NCI-H526 treated with DMSO at 0.1 percent for 48 hours (cell line): Measurements from ENCODE around the gene CNTN1.
"Not testable (repeated sequence)": the region's sequence is repeated elsewhere in the genome, so short reads cannot be mapped to it uniquely, and the experiment has no call there.

Source experiments
- DNase-seq: peaks from one replicate; lab custom pipeline; 2025; lab: John Stamatoyannopoulos, UW

CNTN1 gene

GRCh38 chr12:41034686-41035085 lies 342.4 kb downstream of the CNTN1 start:
- no peak for DNase-seq

DNA sequence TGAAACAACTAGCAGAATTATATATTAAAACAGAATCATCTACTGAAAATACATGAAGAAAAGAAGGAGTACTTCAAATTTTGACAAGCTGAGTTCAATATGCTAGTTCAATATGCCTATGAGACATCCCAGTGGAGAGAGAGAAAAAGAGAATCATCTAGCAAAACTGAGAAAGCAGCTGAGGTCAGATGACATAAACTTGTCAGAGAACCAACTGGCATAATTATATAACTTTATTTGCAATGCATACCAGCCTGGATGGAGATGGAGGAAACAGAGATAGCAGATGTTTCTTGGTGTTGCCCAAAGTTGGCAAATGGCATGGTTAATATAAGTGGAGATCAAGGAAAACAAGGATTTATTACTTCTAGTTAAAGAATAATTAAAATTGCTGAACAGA lies 347.2 kb downstream of the CNTN1 start:
- DNase-seq = no peak

DNA sequence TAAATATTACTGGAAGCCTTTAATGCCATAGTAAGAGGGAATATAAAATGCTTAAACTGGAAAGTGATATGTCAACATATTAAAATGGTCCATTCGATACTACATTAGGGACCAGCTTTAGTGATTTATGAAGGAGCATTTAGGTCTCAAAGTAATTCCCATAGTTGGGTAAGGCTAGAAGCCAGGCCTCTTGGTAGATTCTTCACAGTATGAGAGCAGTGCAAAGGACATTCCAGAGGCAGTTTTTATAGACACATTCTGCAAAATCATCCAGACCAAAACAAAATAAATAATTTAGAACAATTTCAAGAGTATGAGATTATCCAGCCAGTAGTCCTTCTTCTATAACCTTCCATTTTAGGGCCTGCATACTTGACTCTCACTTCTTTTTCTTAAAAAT lies 353.3 kb downstream of the CNTN1 start:
- DNase-seq = no peak

- DNase-seq = no peak
Measured at GRCh38 chr12:41049033-41049432, 356.8 kb downstream of the CNTN1 start.

DNA sequence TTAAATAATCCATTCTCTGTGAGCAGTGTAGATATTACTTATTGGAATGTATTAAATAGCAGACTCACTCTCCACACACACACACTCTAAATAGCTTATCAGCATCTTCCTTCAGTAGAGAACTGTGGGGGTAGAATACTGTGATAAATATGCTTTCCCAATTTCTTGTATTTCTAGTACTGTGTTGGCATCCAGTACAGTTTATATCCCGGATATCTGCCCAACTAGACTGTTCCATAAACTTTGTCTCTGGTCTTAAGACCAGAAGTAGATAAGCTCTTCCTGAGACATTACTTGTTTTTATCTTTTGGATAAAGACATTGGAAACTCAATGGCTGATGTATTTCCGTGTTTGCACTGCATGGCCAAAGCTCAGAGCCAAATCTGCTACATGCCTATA lies 359.7 kb downstream of the CNTN1 start:
- DNase-seq = no peak

GRCh38 chr12:41052441-41052840 lies 360.2 kb downstream of the CNTN1 start:
- DNase-seq = no peak

- no peak for DNase-seq
Measured at GRCh38 chr12:41053046-41053445, 360.8 kb downstream of the CNTN1 start.

DNA sequence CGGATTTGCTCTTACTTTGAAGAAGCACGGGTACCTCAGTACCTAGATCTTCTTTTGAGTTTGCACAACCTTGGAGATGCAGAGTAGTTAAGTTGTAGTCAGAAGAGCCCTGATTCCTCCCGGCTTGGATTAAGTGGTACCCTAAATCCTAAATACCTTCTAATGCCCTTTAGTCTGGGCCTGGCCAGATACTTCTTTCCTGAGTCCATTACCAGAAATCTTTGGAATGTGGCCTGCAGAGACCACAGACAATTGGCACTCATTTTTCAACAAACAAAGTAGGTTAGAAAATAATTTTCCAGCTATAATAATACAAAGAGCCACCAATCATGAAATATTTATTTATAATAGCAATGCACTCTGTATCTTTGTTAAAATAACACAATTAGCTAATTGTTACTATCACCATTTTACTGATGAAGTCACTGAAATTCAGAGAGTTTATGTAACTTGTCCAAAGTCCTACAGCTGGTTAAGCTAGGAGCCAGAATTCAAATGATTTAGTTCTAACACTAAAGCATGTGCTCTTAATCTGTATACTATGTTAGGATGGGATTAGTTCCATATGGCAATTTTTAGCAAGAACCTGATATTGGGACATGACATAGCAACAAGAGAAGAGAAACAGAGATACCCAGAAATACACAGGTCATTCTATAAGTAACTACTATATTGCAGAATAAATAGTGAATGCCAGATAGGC lies 363.8 kb downstream of the CNTN1 start:
- no peak for DNase-seq

DNA sequence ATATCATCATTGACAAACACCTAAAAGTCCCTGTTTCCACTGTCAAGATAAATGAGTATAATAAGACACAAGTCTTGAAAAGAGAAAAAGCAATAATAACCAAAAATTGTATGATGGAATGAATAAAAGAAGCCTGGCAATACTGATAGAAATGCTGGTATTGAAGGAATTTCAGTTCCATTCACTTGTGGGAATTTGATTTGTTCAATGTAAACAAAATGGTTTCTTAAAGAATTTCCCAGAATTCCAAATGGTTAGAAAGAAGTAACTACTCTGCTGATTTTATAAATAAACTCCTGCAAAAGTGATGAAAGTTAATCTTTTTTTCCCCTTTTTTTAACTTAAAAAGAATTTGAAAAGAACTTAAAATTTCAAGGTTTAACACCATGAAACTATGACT lies 366.0 kb downstream of the CNTN1 start:
- no peak for DNase-seq

DNA sequence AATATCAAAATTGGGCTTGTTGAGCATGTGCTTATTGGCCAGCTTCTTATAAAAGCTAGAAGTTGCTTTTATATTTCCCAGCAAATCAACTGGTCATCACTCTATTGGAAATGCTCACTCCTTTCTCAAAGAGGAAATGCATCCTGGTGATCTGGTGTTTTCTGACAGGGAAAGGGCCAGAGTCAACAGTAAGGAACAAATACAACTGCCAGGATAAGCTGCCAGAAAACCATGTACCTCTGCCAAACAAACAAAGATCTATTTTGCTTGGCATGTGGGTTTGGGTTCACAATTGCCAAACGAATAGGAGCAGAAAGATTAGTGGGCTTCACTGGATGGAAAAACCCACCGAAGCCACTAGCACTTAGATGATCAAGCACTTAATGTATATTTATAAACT lies 369.0 kb downstream of the CNTN1 start:
- no peak for DNase-seq

GRCh38 chr12:41064411-41064810 lies 372.2 kb downstream of the CNTN1 start:
- DNase-seq = no peak

DNA sequence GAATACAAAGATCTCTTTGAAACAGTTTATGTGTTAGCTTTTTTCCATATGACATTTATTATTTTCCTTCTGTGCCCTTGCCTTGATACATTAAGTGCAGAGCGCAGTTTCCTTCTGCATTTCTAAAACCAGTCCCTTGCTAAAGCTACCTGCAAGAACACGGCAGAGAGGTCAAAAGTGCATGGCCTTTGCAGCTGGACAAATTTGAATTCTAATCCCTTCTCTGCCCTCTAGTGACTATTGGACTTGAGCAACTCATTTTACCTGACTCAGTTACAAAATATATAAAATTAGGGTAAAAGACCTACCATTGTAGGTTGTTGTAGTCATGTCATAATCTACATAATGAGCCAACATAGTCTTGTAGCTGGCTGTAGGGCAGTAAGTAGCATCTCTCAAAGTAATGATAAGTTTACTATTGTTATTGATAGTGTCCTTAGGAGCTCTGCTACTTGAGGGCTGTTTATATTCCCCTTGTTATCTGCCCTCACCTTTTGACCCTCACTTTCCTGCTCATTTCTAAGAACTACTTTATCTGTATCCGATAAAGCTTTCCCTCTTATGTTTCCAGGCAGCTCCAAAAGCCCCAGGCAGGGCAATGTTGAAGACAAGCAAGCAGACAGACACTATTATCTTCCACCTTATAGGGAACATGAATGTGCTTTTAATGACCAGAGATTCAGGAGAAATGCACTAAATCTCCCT lies 375.9 kb downstream of the CNTN1 start:
- DNase-seq = no peak

DNA sequence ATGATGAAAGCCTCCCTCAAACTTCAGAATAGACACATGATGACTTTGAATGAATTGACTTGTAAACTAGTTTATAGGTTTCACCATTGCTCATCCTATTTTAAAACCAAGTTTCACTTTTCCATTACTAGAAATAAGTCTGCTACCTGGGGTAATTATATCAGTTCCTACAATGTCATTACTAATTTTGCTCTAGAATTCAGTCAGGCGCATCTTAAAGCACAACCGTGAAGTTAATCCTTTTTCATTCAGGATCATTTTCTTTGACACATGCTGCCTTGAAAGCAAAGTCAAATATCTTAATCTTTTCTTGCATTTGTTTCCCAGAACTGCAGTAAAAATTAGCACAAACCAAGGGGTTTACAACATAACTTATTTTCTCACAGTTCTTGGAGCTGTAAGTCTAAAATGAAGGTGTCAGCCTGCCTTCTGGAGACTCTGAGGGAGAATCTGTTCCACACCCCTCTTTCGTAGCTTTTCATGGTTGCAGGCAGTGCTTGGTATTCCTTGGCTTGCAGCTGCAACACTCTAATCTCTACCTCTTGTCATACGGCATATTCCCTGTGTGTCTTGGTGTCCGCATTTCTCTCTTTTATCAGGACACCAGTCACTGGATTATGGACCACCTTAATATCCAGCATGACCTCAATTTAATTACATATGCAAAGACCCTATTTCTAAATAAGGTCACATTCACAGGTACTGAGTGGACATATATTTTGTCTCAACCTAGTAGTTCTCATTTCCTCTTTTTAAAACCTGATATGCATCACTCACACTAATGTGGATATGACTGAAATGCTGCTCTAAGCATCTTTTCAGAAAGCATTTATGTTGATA lies 381.6 kb downstream of the CNTN1 start:
- no peak for DNase-seq

DNA sequence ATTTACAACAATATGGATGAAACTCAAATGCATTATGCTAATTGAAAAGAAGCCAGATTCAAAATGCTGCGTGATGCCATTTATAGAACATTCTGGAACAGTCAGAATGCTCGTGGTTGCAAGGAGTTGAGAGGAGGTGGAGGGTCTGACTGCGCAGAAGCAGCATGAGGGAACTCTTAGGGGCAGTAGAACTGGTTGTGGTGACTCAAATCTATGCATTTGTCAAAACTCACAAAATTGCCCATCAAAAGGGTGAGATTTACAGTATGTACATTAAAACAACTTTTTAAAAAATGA lies 382.2 kb downstream of the CNTN1 start:
- no peak for DNase-seq

GRCh38 chr12:41076114-41076513 lies 383.9 kb downstream of the CNTN1 start:
- no peak for DNase-seq

GRCh38 chr12:41081241-41081640 lies 389.0 kb downstream of the CNTN1 start:
- DNase-seq = not testable (repeated sequence)

GRCh38 chr12:41089438-41089837 lies 397.2 kb downstream of the CNTN1 start:
- no peak for DNase-seq

DNA sequence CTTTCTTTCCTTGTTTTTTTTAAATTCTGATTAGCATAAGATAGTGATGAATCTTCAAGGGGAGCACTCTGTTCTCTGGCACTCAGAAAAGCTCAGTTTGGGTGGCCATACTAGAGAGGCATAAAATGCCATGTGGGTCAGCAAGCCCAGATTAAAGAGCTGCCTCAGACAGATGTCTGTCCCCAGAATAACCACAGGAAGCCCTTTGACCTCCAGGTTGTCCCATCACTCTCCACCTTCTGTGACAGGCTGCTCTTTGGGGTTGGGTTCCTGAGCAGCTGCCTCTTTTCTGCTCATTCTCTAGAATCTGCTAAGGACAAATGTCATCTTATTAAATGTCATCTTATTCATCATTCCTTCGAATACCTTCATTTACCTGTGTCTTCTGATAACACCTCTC lies 399.9 kb downstream of the CNTN1 start:
- no peak for DNase-seq

DNA sequence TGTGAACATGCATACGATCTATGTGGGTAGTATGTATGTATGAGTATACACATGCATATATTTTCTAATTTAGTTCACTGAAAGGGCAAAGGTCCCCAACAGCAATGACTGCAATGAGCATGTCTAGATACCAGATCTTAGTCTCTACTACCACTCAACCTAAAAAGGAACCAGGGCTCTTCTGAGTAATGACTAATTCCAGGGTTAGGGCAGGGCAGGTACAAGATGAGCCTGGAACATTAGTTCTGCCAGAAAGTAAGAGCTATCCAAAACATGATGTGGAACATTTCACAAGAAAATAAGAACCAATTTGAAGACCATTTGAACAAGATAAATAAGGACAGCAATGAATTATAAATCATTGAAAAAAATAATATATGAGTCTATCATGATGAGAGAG lies 404.6 kb downstream of the CNTN1 start:
- no peak for DNase-seq

GRCh38 chr12:41100572-41100971 lies 408.3 kb downstream of the CNTN1 start:
- no peak for DNase-seq

- no peak for DNase-seq
Measured at GRCh38 chr12:41101806-41102205, 409.6 kb downstream of the CNTN1 start.

DNA sequence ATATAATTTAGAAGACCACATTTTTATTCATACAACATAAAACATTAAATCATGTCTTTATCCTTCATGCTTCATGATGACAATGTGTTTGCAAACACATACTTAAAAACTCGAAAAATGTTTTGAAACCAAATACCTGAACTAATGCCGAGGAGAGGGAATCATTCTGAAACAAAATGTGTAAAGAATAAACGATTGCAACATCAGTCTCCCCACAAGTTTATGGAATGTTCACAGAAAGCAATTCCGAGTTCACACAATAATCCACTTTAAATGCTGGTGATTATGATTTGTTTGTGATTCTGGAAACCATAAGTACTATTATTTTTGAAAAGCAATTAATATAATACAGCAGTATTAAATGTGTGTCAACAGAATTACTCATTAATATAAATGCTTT lies 411.4 kb downstream of the CNTN1 start:
- no peak for DNase-seq

- no peak for DNase-seq
Measured at GRCh38 chr12:41106315-41106714, 414.1 kb downstream of the CNTN1 start.
